Measurements from ENCODE around the gene STING1. TPM values are rescaled to one million over a fixed set of nuclear protein-coding genes. Genes with fewer than 3 reads are reported as not detected.

The STING1 gene
- total and polyA plus RNA-seq, 2 of the 13 experiments (the other 11 are each of a cell fraction or from before 2014, with no cell fraction given) = 1.3 to 4.4 TPM

DNA sequence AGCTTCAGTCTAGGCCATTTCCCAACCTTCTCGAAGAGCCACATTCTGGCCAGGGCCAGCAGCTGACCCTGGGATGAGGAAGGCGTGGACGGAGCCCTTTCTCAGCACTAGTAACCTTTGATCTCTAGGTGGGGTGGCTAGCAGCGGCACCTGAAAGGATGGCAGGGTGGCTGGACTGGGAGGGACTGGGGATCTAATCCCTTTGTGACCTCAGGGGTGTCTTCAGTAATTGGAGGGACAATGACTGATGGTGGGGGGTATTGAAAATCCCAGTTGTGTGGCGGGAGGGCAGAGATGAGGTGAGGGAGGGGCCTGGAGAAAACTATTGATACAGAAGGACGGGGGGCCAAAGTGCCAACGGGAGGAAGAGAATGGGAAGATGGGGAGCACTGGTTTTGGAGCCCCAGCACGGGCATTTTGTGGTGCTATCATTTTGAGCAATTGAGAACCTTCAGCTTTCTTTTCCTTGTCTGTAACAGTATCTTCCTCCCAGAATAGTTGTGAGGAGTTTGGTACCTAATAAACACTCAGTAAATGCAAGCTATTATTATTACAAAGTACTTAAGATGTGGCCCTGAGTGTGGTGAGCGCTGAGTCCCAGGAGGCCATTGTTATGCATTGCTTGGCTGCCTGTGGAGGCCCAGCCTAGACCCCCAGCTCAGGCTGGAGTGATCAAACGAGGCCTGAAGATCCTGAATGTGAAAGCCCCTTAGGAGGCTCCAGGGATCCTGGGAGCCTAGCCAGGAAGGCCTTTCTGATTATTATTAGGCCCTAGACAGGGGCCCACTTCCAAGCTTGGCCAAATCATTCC, 41.3 kb upstream of the STING1 start (continued):
- TF ChIP-seq, protein P1, sequence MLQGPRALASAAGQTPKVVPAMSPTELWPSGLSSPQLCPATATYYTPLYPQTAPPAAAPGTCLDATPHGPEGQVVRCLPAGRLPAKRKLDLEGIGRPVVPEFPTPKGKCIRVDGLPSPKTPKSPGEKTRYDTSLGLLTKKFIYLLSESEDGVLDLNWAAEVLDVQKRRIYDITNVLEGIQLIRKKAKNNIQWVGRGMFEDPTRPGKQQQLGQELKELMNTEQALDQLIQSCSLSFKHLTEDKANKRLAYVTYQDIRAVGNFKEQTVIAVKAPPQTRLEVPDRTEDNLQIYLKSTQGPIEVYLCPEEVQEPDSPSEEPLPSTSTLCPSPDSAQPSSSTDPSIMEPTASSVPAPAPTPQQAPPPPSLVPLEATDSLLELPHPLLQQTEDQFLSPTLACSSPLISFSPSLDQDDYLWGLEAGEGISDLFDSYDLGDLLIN (CRISPR knock-in tag; IDR thresholded peaks at IDR 0.05; ENCODE audit: borderline replicate concordance) = no peak
- TF ChIP-seq HNF4A (CRISPR knock-in tag; IDR thresholded peaks at IDR 0.05) (peak; percentile 84), ZMYM2 (CRISPR knock-in tag; IDR thresholded peaks at IDR 0.05) (no peak), ELF3 (CRISPR knock-in tag; IDR thresholded peaks at IDR 0.05) (0 out of 2 replicates have a peak, but pooled peaks have one; percentile 10), ZNF510 (CRISPR knock-in tag; IDR thresholded peaks at IDR 0.05; ENCODE audit: low read depth) (no peak), RXRA (CRISPR knock-in tag; IDR thresholded peaks at IDR 0.05) (peak; percentile 50; the same call in 1 of the 2 replicates), CBX5 (CRISPR knock-in tag; IDR thresholded peaks at IDR 0.05; ENCODE audit: borderline replicate concordance) (no peak), ZNF296 (CRISPR knock-in tag; conservative IDR thresholded peaks at IDR 0.05) (no peak), ZNF720 (CRISPR knock-in tag; IDR thresholded peaks at IDR 0.05) (no peak), SAP130 (CRISPR knock-in tag; IDR thresholded peaks at IDR 0.05; ENCODE audit: low read depth) (peak; percentile 67), HNRNPH1 (optimal IDR thresholded peaks at IDR 0.05; ENCODE audit: low read depth, low read length) (no peak), HMG20A (CRISPR knock-in tag; IDR thresholded peaks at IDR 0.05; ENCODE audit: borderline replicate concordance) (peak; percentile 25; the same call in 1 of the 2 replicates), CREB1 (IDR thresholded peaks at IDR 0.05) (no peak), CREB1 (CRISPR knock-in tag; IDR thresholded peaks at IDR 0.05) (peak; percentile 43; the same call in 1 of the 2 replicates), MIXL1 (CRISPR knock-in tag; IDR thresholded peaks at IDR 0.05) (no peak), NR2F6 (IDR thresholded peaks at IDR 0.05) (peak; percentile 60), NR2F6 (CRISPR knock-in tag; IDR thresholded peaks at IDR 0.05) (peak; percentile 81), ZNF570 (CRISPR knock-in tag; IDR thresholded peaks at IDR 0.05; ENCODE audit: borderline replicate concordance) (no peak)
- TF ChIP-seq, protein P2, sequence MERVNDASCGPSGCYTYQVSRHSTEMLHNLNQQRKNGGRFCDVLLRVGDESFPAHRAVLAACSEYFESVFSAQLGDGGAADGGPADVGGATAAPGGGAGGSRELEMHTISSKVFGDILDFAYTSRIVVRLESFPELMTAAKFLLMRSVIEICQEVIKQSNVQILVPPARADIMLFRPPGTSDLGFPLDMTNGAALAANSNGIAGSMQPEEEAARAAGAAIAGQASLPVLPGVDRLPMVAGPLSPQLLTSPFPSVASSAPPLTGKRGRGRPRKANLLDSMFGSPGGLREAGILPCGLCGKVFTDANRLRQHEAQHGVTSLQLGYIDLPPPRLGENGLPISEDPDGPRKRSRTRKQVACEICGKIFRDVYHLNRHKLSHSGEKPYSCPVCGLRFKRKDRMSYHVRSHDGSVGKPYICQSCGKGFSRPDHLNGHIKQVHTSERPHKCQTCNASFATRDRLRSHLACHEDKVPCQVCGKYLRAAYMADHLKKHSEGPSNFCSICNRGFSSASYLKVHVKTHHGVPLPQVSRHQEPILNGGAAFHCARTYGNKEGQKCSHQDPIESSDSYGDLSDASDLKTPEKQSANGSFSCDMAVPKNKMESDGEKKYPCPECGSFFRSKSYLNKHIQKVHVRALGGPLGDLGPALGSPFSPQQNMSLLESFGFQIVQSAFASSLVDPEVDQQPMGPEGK (CRISPR knock-in tag; IDR thresholded peaks at IDR 0.05) = peak; percentile 58
- TF ChIP-seq, protein P3, sequence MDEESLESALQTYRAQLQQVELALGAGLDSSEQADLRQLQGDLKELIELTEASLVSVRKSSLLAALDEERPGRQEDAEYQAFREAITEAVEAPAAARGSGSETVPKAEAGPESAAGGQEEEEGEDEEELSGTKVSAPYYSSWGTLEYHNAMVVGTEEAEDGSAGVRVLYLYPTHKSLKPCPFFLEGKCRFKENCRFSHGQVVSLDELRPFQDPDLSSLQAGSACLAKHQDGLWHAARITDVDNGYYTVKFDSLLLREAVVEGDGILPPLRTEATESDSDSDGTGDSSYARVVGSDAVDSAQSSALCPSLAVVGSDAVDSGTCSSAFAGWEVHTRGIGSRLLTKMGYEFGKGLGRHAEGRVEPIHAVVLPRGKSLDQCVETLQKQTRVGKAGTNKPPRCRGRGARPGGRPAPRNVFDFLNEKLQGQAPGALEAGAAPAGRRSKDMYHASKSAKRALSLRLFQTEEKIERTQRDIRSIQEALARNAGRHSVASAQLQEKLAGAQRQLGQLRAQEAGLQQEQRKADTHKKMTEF (CRISPR knock-in tag; IDR thresholded peaks at IDR 0.05) = 0 out of 2 replicates have a peak, but pooled peaks have one; percentile 43
- TF ChIP-seq, protein P4, sequence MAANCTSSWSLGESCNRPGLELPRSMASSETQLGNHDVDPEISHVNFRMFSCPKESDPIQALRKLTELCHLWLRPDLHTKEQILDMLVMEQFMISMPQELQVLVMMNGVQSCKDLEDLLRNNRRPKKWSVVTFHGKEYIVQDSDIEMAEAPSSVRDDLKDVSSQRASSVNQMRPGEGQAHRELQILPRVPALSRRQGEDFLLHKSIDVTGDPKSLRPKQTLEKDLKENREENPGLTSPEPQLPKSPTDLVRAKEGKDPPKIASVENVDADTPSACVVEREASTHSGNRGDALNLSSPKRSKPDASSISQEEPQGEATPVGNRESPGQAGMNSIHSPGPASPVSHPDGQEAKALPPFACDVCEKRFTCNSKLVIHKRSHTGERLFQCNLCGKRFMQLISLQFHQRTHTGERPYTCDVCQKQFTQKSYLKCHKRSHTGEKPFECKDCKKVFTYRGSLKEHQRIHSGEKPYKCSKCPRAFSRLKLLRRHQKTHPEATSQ (CRISPR knock-in tag; IDR thresholded peaks at IDR 0.05; ENCODE audit: borderline replicate concordance) = no peak
- TF ChIP-seq, protein P5, sequence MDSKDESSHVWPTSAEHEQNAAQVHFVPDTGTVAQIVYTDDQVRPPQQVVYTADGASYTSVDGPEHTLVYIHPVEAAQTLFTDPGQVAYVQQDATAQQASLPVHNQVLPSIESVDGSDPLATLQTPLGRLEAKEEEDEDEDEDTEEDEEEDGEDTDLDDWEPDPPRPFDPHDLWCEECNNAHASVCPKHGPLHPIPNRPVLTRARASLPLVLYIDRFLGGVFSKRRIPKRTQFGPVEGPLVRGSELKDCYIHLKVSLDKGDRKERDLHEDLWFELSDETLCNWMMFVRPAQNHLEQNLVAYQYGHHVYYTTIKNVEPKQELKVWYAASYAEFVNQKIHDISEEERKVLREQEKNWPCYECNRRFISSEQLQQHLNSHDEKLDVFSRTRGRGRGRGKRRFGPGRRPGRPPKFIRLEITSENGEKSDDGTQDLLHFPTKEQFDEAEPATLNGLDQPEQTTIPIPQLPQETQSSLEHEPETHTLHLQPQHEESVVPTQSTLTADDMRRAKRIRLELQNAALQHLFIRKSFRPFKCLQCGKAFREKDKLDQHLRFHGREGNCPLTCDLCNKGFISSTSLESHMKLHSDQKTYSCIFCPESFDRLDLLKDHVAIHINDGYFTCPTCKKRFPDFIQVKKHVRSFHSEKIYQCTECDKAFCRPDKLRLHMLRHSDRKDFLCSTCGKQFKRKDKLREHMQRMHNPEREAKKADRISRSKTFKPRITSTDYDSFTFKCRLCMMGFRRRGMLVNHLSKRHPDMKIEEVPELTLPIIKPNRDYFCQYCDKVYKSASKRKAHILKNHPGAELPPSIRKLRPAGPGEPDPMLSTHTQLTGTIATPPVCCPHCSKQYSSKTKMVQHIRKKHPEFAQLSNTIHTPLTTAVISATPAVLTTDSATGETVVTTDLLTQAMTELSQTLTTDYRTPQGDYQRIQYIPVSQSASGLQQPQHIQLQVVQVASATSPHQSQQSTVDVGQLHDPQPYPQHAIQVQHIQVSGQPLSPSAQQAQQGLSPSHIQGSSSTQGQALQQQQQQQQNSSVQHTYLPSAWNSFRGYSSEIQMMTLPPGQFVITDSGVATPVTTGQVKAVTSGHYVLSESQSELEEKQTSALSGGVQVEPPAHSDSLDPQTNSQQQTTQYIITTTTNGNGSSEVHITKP (CRISPR knock-in tag; IDR thresholded peaks at IDR 0.05; ENCODE audit: low read depth) = no peak

Measured in HepG2 (cell line).